Neural progenitor cell (in vitro differentiated cells): Measurements from ENCODE around the gene ZNF512B. TPM values are rescaled to one million over a fixed set of nuclear protein-coding genes. Genes with fewer than 3 reads are reported as not detected.

Experiments used
- DNase-seq: peaks from one replicate; pipeline ENCODE4 v3.0.0-alpha.2; 2016; ENCODE audit warnings: low spot score
- H2AFZ ChIP-seq: fragments of 200-600 bp; sonication (generic); replicated peaks from 2 replicates; pipeline ENCODE4 v1.6.1; 2016; ENCODE audit warnings: antibody characterized with exemption
- H3F3A ChIP-seq: fragments of 200-600 bp; sonication (generic); 2 replicates; pipeline ENCODE4 v1.6.1; 2016; ENCODE audit warnings: antibody characterized with exemption, low read depth
- H3K27ac ChIP-seq: fragments of 200-600 bp; sonication (generic); 2 replicates; pipeline ENCODE4 v1.5.1; 2016; ENCODE audit warnings: mild to moderate bottlenecking
- H3K27me3 ChIP-seq: fragments of 200-600 bp; sonication (generic); 2 replicates; pipeline ENCODE4 v1.6.1; 2016; ENCODE audit warnings: mild to moderate bottlenecking, moderate library complexity
- H3K36me3 ChIP-seq: fragments of 200-600 bp; sonication (generic); 2 replicates; pipeline ENCODE4 v1.5.1; 2016
- H3K4me1 ChIP-seq: fragments of 200-600 bp; sonication (generic); 2 replicates; pipeline ENCODE4 v1.6.1; 2016; ENCODE audit warnings: mixed run types
- H3K4me2 ChIP-seq: fragments of 200-600 bp; sonication (generic); 2 replicates; pipeline ENCODE4 v1.6.1; 2016
- H3K4me3 ChIP-seq: fragments of 200-600 bp; sonication (generic); 2 replicates; pipeline ENCODE4 v1.5.1; 2016
- H3K79me2 ChIP-seq: fragments of 200-600 bp; sonication (generic); 2 replicates; pipeline ENCODE4 v1.6.1; 2016; ENCODE audit warnings: low read depth
- H3K9ac ChIP-seq: fragments of 200-600 bp; sonication (generic); 2 replicates; pipeline ENCODE4 v1.6.1; 2016
- H3K9me3 ChIP-seq: fragments of 200-600 bp; sonication (generic); 2 replicates; pipeline ENCODE4 v1.5.1; 2016; ENCODE audit warnings: low read depth
- H4K20me1 ChIP-seq: fragments of 200-600 bp; sonication (generic); 2 replicates; pipeline ENCODE4 v1.6.1; 2016; ENCODE audit warnings: low read depth
- H3K27ac Mint-ChIP-seq: 3 replicates; pipeline ENCODE4 v1.8.0; 2021; ENCODE audit warnings: mixed read lengths
- H3K27me3 Mint-ChIP-seq: 2 replicates; pipeline ENCODE4 v1.8.0; 2022; ENCODE audit warnings: low read depth, mild to moderate bottlenecking, inconsistent platforms, moderate library complexity, mixed read lengths; ENCODE audit not compliant: insufficient read depth
- H3K36me3 Mint-ChIP-seq: 3 replicates; pipeline ENCODE4 v1.8.0; 2021; ENCODE audit warnings: mixed read lengths
- H3K4me1 Mint-ChIP-seq: 3 replicates; pipeline ENCODE4 v1.8.0; 2021; ENCODE audit warnings: mixed read lengths
- H3K4me3 Mint-ChIP-seq: 3 replicates; pipeline ENCODE4 v1.8.0; 2021; ENCODE audit warnings: mild to moderate bottlenecking, moderate library complexity, mixed read lengths
- H3K9me3 Mint-ChIP-seq: 3 replicates; pipeline ENCODE4 v1.8.0; 2020; ENCODE audit warnings: mixed read lengths
- EZH2 ChIP-seq: fragments of 200-600 bp; sonication (generic); IDR thresholded peaks from 2 replicates; pipeline ENCODE4 v1.6.1; 2017; ENCODE audit warnings: antibody characterized with exemption, mild to moderate bottlenecking, moderate library complexity
- EZH2phosphoT487 ChIP-seq: fragments of 200-600 bp; sonication (generic); IDR thresholded peaks from 2 replicates; pipeline ENCODE4 v1.6.1; 2017; ENCODE audit warnings: antibody characterized with exemption
- total RNA-seq: library from RNA; depleted of rRNA; stranded (reverse); fragments of >200 nt; gene quantifications from 2 replicates; pipeline ENCODE4 v1.2.3, GENCODE V29; 2015; ENCODE audit warnings: low replicate concordance
- TF ChIP-seq, protein P1 (sequence below): fragments of 200-600 bp; sonication (generic); IDR thresholded peaks from 2 replicates; pipeline ENCODE4 v1.5.1; 2017; ENCODE audit warnings: antibody characterized with exemption, mild to moderate bottlenecking

Gene ZNF512B
- total RNA-seq, 1 donor from 2014 or later = 2.9 TPM

DNA sequence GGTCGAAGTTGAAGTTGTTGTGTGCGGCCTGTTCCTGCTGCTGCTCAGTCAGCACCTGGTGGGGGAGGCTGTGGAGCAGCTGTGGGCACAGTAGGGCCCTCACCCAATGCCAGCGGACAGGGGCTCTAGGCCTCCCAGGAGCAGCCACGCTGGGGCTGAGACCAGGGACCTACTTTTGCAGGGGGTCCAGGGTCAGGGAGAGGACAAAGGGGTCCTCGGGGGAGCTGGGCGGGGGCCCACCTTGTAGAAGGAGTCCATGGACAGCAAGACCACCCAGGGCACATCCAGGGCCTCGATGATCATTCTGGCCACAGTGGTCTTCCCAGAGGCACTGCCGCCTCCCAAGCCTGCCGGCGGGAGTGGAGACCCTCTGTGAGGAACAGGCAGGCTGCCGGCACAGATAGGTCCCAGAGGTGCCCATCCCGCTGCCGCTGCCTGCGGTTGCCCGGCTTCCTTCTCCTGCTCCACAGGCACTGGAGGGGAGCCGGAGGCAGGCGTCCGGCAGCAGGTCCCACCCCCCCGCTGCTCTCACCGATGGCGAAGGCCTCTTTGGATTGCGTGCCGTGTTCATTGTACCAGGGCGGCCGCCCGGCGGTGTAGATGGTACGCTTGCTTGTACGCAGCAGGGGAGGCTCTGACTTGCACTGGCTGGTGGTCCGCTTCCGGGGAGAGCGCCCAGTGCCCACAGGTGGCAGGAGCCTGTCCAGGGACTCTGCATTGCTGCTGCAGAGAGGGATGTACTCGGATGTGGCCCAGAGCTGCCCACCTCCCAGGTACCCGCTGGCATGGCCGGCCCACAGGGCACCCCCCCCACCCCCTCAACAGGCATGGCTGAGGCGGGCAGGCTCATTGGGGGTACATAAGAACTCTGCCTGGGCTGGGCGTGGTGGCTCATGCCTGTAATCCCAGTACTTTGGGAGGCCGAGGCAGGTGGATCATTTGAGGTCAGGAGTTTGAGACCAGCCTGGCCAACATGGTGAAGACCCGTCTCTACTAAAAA is 23.5 kb downstream of the ZNF512B start:
- H3K4me1 Mint-ChIP-seq = peaks cover 20% of the 10 kb centered on the region
- Histone ChIP-seq H3K4me2 (no peak overlapping the region), H3K79me2 (peaks cover 34% of the 10 kb centered on the region), H3K36me3 (no peaks in the 10 kb centered on the region), H3K27ac (no peak overlapping the region), H4K20me1 (peaks cover 64% of the 10 kb centered on the region), H3K4me3 (no peak overlapping the region), H2AFZ (no peak overlapping the region), H3K9ac (no peak overlapping the region), H3K27me3 (no peaks in the 10 kb centered on the region), H3K4me1 (peaks cover 13% of the 10 kb centered on the region), H3F3A (peaks cover 29% of the 10 kb centered on the region), H3K9me3 (no peaks in the 10 kb centered on the region)
- H3K4me3 Mint-ChIP-seq = peak overlapping the region; percentile 36
- no peaks in the 10 kb centered on the region for H3K9me3 Mint-ChIP-seq
- DNase-seq = no peak
- no peak overlapping the region for H3K27ac Mint-ChIP-seq
- H3K27me3 Mint-ChIP-seq = peaks cover 15% of the 10 kb centered on the region
- TF ChIP-seq, protein P1, sequence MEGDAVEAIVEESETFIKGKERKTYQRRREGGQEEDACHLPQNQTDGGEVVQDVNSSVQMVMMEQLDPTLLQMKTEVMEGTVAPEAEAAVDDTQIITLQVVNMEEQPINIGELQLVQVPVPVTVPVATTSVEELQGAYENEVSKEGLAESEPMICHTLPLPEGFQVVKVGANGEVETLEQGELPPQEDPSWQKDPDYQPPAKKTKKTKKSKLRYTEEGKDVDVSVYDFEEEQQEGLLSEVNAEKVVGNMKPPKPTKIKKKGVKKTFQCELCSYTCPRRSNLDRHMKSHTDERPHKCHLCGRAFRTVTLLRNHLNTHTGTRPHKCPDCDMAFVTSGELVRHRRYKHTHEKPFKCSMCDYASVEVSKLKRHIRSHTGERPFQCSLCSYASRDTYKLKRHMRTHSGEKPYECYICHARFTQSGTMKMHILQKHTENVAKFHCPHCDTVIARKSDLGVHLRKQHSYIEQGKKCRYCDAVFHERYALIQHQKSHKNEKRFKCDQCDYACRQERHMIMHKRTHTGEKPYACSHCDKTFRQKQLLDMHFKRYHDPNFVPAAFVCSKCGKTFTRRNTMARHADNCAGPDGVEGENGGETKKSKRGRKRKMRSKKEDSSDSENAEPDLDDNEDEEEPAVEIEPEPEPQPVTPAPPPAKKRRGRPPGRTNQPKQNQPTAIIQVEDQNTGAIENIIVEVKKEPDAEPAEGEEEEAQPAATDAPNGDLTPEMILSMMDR = no peak
- TF ChIP-seq EZH2phosphoT487 (no peak), EZH2 (no peak)
- H3K36me3 Mint-ChIP-seq = no peaks in the 10 kb centered on the region

DNA sequence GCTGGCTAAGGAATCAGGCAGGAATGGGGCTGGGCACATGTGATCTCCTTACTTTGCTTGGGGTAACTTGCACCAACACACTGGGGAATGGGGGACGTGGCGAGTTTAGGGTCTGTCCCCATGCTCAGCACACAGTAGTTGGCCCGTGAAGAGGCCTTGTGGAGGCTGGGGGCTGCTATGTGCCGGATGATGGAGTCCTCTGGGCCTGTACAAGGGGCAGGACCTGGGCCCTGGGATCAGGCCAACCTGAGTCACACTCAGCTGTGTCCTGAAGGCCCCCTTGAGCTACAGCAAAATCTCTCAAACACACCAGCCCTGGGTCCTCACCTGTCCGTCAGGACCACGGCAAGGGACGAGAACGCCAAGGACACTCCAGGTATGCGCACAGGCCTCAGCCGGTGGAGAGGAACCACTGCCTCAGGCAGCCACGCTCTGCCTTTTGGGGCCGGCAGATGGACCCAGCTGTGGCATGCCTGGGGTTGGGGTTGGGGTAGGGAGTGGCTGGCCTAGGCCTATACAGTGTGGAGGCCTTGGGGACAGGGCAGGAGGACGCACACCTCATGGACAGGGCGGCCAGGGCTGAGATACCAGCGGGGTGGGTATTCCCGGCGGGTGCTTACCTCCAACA is 24.6 kb downstream of the ZNF512B start:
- no peaks in the 10 kb centered on the region for H3K36me3 ChIP-seq
- DNase-seq = no peak
- no peak overlapping the region for H3K4me3 ChIP-seq
- H3K27me3 ChIP-seq = no peaks in the 10 kb centered on the region
- H3K4me2 ChIP-seq = no peak overlapping the region
- H4K20me1 ChIP-seq = peaks cover 62% of the 10 kb centered on the region
- Mint-ChIP-seq H3K4me1 (peaks cover 20% of the 10 kb centered on the region), H3K27me3 (peaks cover 15% of the 10 kb centered on the region), H3K4me3 (no peak overlapping the region), H3K9me3 (no peaks in the 10 kb centered on the region), H3K36me3 (no peaks in the 10 kb centered on the region), H3K27ac (no peak overlapping the region)
- H2AFZ ChIP-seq = no peak overlapping the region
- no peaks in the 10 kb centered on the region for H3K9me3 ChIP-seq
- H3K9ac ChIP-seq = no peak overlapping the region
- no peak overlapping the region for H3K27ac ChIP-seq
- H3K4me1 ChIP-seq = peaks cover 13% of the 10 kb centered on the region
- TF ChIP-seq EZH2 = no peak
- TF ChIP-seq EZH2phosphoT487 = no peak
- TF ChIP-seq, protein P1 = no peak
- peaks cover 25% of the 10 kb centered on the region for H3K79me2 ChIP-seq
- H3F3A ChIP-seq = peaks cover 30% of the 10 kb centered on the region

DNA sequence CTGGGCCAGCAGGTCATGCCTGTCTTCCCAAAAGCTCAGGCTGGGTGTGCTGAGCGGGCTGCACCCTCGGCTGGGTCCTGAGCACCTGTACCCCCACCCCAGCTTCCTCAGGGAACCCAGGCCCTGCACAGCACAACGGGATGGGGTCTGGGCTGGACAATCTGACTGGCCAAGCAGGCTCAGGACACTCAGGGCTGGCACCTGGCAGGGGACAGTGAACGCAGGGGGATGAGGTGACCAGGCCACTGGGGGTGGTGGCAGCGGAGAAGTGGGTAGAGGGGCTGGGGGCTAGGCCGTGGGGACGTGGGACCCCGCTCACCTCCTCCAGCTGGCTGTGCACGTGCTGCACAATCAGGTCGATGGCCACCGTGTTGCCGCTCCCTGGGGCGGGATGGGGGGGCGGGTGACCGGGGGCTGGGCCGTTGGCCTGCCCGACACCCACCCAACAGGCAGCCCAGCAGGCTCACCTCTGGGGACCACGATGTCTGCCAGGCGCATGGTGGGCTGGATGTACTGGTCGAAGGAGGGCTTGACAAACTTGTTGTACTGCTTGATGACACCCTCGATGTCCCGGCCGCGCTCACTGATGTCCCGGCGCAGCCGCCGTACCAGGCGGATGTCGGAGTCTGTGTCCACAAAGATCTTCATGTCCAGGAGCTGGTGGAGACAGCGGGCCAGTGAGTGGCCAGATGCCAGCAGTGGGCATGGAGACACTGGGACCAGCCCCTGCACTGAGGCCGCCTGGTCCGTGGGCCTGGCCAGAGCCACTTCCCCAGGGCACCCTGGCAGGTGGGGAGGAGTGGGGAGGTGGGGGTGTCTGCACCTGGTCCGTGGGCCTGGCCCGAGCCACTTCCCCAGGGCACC is 25.4 kb downstream of the ZNF512B start:
- H3K27ac Mint-ChIP-seq = no peak overlapping the region
- H3K9me3 Mint-ChIP-seq = no peaks in the 10 kb centered on the region
- no peaks in the 10 kb centered on the region for H3K9me3 ChIP-seq
- H3K27ac ChIP-seq = no peak overlapping the region
- H3K79me2 ChIP-seq = peaks cover 17% of the 10 kb centered on the region
- H2AFZ ChIP-seq = no peak overlapping the region
- peaks cover 13% of the 10 kb centered on the region for H3K27me3 Mint-ChIP-seq
- H3K4me1 ChIP-seq = peaks cover 7% of the 10 kb centered on the region
- TF ChIP-seq EZH2 = no peak
- TF ChIP-seq, protein P1 = no peak
- no peak for TF ChIP-seq EZH2phosphoT487
- H3K4me3 Mint-ChIP-seq = no peak overlapping the region
- no peaks in the 10 kb centered on the region for H3K27me3 ChIP-seq
- peaks cover 22% of the 10 kb centered on the region for H3F3A ChIP-seq
- no peak overlapping the region for H3K4me2 ChIP-seq
- H3K9ac ChIP-seq = no peak overlapping the region
- peaks cover 62% of the 10 kb centered on the region for H4K20me1 ChIP-seq
- no peaks in the 10 kb centered on the region for H3K36me3 ChIP-seq
- no peak for DNase-seq
- H3K4me1 Mint-ChIP-seq = peaks cover 13% of the 10 kb centered on the region
- no peak overlapping the region for H3K4me3 ChIP-seq
- no peaks in the 10 kb centered on the region for H3K36me3 Mint-ChIP-seq
